ENCODE results near the gene RPL3. TPM values are rescaled to one million over a fixed set of nuclear protein-coding genes. Genes with fewer than 3 reads are reported as not detected.

The RPL3 gene
- total RNA-seq, 1 donor from 2014 or later = 3,145 TPM

DNA sequence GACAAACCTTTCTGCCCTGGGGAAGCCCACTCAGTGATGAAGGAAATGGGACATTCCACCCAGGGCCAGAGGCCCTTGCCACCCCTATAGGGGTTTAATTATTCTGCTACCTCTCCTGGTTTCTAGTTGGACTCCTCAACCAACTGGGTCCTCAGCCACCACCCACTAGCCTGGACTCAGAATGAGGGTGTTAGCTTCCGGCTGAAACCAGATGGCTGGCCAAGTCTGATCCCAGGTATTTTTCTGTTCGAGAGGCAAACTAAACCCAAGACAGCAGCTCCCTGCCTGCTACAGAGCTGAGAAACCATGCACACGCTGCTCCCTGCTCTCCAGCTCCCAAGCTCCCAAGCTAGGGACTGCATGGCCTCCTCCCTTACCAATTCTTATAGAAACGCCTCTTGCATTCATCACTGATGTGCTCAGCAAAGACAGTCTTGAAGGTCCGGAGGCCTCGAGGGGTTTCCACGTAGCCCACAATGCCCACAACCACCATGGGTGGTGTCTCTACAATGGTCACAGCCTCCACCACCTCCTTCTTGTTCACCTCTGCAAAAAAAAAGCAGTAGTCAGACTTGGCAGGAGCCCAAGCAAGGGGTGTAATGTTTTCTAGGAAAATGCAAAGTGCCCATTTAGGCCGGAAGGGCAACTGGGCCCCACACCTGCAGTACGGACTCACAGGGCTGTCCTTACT lies 2.2 kb downstream of the RPL3 start:
- DNase-seq (ENCODE audit: low read depth) = no peak

- DNase-seq (ENCODE audit: low read depth) = peak; percentile 93
These were observed 2.9 kb downstream of the RPL3 start for GRCh38 chr22:39316440-39317083.

GRCh38 chr22:39315389-39315788 lies 4.0 kb downstream of the RPL3 start:
- no peak for DNase-seq (ENCODE audit: low read depth)

GRCh38 chr22:39314251-39314971 lies 5.0 kb downstream of the RPL3 start:
- no peak for DNase-seq (ENCODE audit: low read depth)

- no peak for DNase-seq (ENCODE audit: low read depth)
These were observed 6.0 kb downstream of the RPL3 start for GRCh38 chr22:39313258-39314001.

GRCh38 chr22:39312410-39312809 lies 7.0 kb downstream of the RPL3 start:
- DNase-seq (ENCODE audit: low read depth) = no peak

DNA sequence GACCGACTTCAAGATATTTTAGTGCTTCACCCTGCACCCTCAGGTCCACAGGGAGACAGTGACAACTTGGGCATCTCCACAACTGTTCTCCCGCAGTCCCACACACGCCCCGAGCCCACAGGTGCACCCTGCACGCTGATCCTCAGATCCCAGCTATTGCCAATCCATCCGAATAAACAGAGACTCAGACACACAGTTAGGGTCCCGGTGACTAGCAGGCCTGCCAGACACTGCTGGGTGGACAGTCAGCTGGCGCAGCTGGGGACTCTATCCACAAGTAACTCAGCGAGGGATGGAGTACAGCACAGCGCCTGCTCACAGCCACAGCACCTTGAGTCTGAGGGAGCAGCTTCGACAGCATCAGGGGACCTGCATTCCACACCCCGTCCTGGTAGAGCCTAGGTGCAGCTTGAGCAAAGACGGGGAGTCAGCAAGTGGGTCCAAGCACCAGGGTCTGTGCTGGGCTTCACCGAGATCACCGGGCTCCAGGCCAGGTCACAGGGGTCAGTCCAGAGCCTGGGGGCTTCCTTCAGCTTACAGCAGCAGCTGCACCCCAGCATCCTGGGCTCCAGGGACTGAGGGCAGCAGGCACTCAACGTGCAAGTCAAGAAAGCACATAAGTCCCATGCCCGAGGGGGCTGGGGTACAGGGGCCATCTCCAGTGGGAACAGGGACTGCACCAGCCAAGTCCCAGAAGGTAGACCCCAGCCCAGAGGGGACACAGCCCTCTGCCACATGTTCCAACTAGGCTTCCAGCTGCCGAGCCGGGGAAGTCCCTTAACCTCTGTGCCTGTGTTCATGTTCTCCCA lies 7.6 kb downstream of the RPL3 start:
- DNase-seq (ENCODE audit: low read depth) = no peak

DNA sequence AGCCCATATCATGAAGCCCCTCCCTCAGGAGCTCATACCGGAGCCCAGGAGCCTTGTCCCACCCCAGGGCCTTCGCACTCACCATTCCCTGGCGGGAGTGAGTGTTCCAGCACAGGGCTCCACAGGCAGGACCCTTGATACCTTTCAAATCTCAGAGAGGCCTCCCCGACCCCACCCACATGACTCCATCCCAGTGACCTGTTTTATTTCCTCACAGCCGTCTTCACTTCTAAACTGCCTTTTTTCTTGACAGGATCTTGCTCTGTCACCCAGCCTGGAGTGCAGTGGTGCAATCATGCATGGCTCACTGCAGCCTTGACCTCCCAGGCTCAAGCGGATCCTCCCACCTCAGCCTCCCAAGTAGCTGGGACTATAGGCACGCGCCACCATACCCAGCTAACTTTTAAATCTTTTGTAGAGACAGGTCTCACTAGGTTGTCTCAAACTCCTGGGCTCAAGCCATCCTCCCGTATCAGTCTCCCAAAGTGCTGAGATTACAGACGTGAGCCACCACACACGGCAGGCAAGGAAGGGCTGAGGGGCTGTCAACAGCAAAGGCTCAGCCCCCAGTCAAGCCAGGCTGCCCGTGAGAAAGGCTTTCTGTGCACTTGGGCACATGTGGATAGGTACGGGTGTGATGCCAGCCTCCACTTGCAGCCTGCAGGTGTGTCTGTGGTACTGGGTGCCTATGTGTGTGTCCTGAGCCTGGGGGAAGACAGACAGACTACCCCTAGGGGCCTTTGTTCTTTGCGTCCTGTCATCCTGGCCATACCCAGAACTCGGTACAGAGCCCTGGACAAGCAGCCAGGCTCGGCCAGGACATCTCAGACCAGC lies 9.3 kb downstream of the RPL3 start:
- DNase-seq (ENCODE audit: low read depth) = no peak

- DNase-seq (ENCODE audit: low read depth) = no peak
These were observed 10.0 kb downstream of the RPL3 start for GRCh38 chr22:39309364-39309861.

- DNase-seq (ENCODE audit: low read depth) = peak; percentile 80
These were observed 10.6 kb downstream of the RPL3 start for GRCh38 chr22:39308614-39309363.

GRCh38 chr22:39306456-39307361 lies 12.7 kb downstream of the RPL3 start:
- no peak for DNase-seq (ENCODE audit: low read depth)

- DNase-seq (ENCODE audit: low read depth) = no peak
These were observed 15.3 kb downstream of the RPL3 start for GRCh38 chr22:39303892-39304671.

- no peak for DNase-seq (ENCODE audit: low read depth)
These were observed 16.1 kb downstream of the RPL3 start for GRCh38 chr22:39303358-39303757.

DNA sequence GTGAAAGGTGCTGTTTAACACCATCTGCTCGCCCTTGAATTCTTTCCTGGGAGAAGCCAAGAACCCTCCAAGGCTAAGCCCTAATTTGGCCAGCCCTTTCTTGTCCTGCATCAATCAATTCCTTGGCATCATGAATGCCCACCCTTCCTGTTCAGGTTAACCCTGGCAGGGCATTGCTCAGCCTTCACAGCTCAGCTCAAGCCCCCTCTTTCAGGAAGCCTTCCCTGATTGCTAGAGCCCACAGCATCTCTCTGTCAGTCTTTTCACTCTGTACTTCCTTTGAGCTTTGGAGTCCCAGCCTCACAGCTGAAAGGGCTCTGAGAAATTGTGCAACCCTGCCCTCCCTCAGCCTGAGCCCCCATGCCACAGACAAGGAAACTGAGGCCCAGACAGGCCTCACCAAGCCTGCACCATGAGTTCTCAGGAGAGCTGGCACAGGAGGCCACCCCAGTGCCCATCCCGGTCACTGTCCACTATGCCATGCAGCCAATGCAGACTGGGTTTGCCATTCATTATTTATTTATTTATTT lies 16.9 kb downstream of the RPL3 start:
- DNase-seq (ENCODE audit: low read depth) = no peak

GRCh38 chr22:39301926-39302325 lies 17.5 kb downstream of the RPL3 start:
- DNase-seq (ENCODE audit: low read depth) = no peak

DNA sequence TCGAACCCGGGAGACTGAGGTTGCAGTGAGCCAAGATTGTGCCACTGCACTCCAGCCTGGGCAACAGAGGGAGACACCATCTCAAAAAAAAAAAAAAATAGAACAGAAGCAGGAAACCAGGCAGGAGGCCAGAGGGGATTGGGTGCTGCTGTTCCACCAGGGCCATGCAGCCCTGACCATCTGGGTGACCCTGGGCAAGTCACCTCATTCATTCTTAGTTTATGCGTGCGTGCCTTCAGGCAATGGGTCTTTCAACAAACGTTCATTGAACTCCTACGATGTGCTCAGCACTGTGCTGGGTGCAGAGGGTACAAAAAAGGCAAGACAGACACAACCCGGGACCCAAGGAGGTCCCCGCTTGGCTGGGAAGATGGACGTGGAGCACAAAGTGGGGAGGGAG lies 18.3 kb downstream of the RPL3 start:
- no peak for DNase-seq (ENCODE audit: low read depth)

GRCh38 chr22:39300186-39300830 lies 19.1 kb downstream of the RPL3 start:
- no peak for DNase-seq (ENCODE audit: low read depth)
